LNCAP (cell line): ENCODE measurements around the gene SPG11.

ENCODE experiments used
- CTCF ChIP-seq: fragments of 450-650 bp; IDR thresholded peaks from 2 replicates; pipeline ENCODE4 v1.5.1; 2017; ENCODE audit warnings: mild to moderate bottlenecking

The SPG11 gene

GRCh38 chr15:44654858-44655257 is 8.6 kb downstream of the SPG11 start:
- TF ChIP-seq CTCF = no peak

GRCh38 chr15:44647637-44648036 is 15.8 kb downstream of the SPG11 start:
- no peak for TF ChIP-seq CTCF

GRCh38 chr15:44647036-44647435 is 16.4 kb downstream of the SPG11 start:
- no peak for TF ChIP-seq CTCF

GRCh38 chr15:44646460-44646859 is 17.0 kb downstream of the SPG11 start:
- no peak for TF ChIP-seq CTCF

GRCh38 chr15:44641651-44642050 is 21.8 kb downstream of the SPG11 start:
- TF ChIP-seq CTCF = no peak

GRCh38 chr15:44636976-44637375 is 26.5 kb downstream of the SPG11 start:
- no peak for TF ChIP-seq CTCF

GRCh38 chr15:44633603-44634002 is 29.9 kb downstream of the SPG11 start:
- TF ChIP-seq CTCF = no peak

GRCh38 chr15:44623178-44623577 is 40.3 kb downstream of the SPG11 start:
- no peak for TF ChIP-seq CTCF
